ENCODE results near the gene GBE1.

DNA sequence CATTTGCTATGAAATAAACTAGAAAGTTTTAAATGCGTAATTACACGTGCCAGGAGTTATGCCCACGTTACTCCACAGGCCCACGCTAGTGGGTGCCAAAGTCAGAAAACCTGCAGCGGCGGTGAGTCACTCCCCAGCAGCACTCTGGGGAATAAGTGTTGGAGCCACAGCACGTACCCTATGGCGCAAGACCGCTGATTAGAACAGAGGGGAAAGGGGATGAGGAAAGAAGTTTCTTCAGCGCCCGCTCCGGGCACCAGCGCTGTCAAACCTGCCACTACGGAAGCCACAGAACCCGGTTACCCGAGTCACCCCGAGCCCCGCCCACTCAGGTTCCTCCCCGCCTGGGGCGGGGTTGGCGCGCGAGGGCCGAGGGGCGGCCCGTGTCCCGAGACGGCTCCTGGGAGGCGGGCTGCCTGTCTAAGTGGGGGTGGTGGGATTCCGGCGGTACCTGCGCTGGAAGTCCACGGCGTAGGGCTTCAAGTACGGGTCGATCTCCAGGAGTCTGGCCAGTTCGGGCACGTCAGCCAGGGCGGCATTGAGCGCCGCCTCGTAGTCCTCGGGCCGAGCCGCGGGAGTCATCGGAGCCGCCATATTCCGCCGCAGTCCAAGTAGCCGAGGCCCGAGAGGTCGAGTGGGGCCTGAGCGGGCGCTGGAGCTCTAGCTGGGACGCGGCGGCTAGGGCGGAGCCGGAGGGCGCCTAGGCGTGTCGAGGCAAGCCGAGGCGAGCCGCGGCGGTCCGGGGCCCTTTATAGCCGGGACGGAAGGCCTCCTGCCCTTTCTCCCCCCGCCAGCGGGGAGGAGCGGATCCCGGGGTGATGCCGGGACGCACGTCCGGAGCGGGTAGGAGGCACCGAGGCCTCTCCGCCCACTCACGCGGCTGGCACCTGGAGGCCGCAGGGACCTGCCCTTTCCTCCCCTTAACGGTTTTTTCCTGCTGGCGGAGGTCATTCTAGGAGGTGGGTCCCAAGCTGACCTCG lies at the start of gene GBE1:
- TF ChIP-seq, protein P1, sequence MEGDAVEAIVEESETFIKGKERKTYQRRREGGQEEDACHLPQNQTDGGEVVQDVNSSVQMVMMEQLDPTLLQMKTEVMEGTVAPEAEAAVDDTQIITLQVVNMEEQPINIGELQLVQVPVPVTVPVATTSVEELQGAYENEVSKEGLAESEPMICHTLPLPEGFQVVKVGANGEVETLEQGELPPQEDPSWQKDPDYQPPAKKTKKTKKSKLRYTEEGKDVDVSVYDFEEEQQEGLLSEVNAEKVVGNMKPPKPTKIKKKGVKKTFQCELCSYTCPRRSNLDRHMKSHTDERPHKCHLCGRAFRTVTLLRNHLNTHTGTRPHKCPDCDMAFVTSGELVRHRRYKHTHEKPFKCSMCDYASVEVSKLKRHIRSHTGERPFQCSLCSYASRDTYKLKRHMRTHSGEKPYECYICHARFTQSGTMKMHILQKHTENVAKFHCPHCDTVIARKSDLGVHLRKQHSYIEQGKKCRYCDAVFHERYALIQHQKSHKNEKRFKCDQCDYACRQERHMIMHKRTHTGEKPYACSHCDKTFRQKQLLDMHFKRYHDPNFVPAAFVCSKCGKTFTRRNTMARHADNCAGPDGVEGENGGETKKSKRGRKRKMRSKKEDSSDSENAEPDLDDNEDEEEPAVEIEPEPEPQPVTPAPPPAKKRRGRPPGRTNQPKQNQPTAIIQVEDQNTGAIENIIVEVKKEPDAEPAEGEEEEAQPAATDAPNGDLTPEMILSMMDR (IDR thresholded peaks at IDR 0.05) = no peak
- TF ChIP-seq FOXP1 (CRISPR knock-in tag; IDR thresholded peaks at IDR 0.05; ENCODE audit: borderline replicate concordance) = peak; percentile 78; the same call in 1 of the 2 replicates
- 0 out of 2 replicates have a peak, but pooled peaks have one; percentile 53 for TF ChIP-seq PRRX2 (CRISPR knock-in tag; IDR thresholded peaks at IDR 0.05)
- peak; percentile 61; the same call in 1 of the 2 replicates for TF ChIP-seq CREM (CRISPR knock-in tag; IDR thresholded peaks at IDR 0.05)
- no peak for TF ChIP-seq ELF4 (CRISPR knock-in tag; IDR thresholded peaks at IDR 0.05; ENCODE audit: low read depth)
- 0 out of 2 replicates have a peak, but pooled peaks have one; percentile 37 for TF ChIP-seq ZNF138 (CRISPR knock-in tag; conservative IDR thresholded peaks at IDR 0.05)
- TF ChIP-seq E2F1 (CRISPR knock-in tag; IDR thresholded peaks at IDR 0.05) = no peak
- TF ChIP-seq, protein P2, sequence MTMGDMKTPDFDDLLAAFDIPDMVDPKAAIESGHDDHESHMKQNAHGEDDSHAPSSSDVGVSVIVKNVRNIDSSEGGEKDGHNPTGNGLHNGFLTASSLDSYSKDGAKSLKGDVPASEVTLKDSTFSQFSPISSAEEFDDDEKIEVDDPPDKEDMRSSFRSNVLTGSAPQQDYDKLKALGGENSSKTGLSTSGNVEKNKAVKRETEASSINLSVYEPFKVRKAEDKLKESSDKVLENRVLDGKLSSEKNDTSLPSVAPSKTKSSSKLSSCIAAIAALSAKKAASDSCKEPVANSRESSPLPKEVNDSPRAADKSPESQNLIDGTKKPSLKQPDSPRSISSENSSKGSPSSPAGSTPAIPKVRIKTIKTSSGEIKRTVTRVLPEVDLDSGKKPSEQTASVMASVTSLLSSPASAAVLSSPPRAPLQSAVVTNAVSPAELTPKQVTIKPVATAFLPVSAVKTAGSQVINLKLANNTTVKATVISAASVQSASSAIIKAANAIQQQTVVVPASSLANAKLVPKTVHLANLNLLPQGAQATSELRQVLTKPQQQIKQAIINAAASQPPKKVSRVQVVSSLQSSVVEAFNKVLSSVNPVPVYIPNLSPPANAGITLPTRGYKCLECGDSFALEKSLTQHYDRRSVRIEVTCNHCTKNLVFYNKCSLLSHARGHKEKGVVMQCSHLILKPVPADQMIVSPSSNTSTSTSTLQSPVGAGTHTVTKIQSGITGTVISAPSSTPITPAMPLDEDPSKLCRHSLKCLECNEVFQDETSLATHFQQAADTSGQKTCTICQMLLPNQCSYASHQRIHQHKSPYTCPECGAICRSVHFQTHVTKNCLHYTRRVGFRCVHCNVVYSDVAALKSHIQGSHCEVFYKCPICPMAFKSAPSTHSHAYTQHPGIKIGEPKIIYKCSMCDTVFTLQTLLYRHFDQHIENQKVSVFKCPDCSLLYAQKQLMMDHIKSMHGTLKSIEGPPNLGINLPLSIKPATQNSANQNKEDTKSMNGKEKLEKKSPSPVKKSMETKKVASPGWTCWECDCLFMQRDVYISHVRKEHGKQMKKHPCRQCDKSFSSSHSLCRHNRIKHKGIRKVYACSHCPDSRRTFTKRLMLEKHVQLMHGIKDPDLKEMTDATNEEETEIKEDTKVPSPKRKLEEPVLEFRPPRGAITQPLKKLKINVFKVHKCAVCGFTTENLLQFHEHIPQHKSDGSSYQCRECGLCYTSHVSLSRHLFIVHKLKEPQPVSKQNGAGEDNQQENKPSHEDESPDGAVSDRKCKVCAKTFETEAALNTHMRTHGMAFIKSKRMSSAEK (CRISPR knock-in tag; IDR thresholded peaks at IDR 0.05; ENCODE audit: borderline replicate concordance) = no peak
- TF ChIP-seq ATF1 (CRISPR knock-in tag; IDR thresholded peaks at IDR 0.05) = no peak
